Suprapubic skin (tissue), 4 donors: ENCODE measurements around the gene EP400. TPM values are rescaled to one million over a fixed set of nuclear protein-coding genes. Genes with fewer than 3 reads are reported as not detected.

Source experiments
- DNase-seq, 2 donors: peaks; one replicate each; pipeline ENCODE4 v3.0.0-alpha.2; 2019; ENCODE audit warnings: low spot score in 2 of 2
- H3K27ac ChIP-seq: fragments of 200-600 bp; sonication (generic); one replicate; pipeline ENCODE4 v1.5.1; 2019
- H3K27me3 ChIP-seq: fragments of 200-600 bp; sonication (generic); one replicate; pipeline ENCODE4 v1.5.1; 2019
- H3K36me3 ChIP-seq: fragments of 200-600 bp; sonication (generic); one replicate; pipeline ENCODE4 v1.5.1; 2019
- H3K4me1 ChIP-seq: fragments of 200-600 bp; sonication (generic); one replicate; pipeline ENCODE4 v1.5.1; 2019
- H3K4me3 ChIP-seq: fragments of 200-600 bp; sonication (generic); one replicate; pipeline ENCODE4 v1.5.1; 2019; ENCODE audit warnings: mild to moderate bottlenecking
- H3K9me3 ChIP-seq: fragments of 200-600 bp; sonication (generic); one replicate; pipeline ENCODE4 v1.5.1; 2019
- EP300 ChIP-seq: sonication (generic); formaldehyde crosslinking; IDR thresholded peaks from one replicate; pipeline ENCODE4 v1.6.1; 2017; ENCODE audit warnings: antibody characterized with exemption
- POLR2A ChIP-seq, 2 donors: fragments of 450-650 bp; IDR thresholded peaks; one replicate each; pipeline ENCODE4 v1.6.1; 2017; ENCODE audit warnings: antibody characterized with exemption in 2 of 2, mild to moderate bottlenecking in 2 of 2, moderate library complexity in 2 of 2
- POLR2AphosphoS5 ChIP-seq, 3 donors: sonication (generic); formaldehyde crosslinking; IDR thresholded peaks; one replicate each; pipeline ENCODE4 v1.6.1; 2017; ENCODE audit warnings: antibody characterized with exemption in 3 of 3
- WGBS: methylation state at CpG from one replicate; pipeline ENCODE4 v1.1.5; 2018; 5-methylcytosine and 5-hydroxymethylcytosine counted together
- total RNA-seq, 4 donors: library from RNA; depleted of rRNA; stranded (reverse); fragments of >200 nt; gene quantifications; one replicate each; pipeline ENCODE4 v1.1.0, GENCODE V29; 2016
- TF ChIP-seq, protein P1 (sequence below), 2 donors: fragments of 200-600 bp in 1 of 2; fragments of 450-650 bp in 1 of 2; sonication (generic) in 1 of 2; IDR thresholded peaks; one replicate each; pipeline ENCODE4 v1.5.1; 2016 to 2019; ENCODE audit warnings: antibody characterized with exemption in 2 of 2, mild to moderate bottlenecking in 1 of 2, moderate library complexity in 1 of 2

EP400 gene
- total RNA-seq, 4 donors from 2014 or later = 32.0 to 81.3 (median 40.1) TPM

DNA sequence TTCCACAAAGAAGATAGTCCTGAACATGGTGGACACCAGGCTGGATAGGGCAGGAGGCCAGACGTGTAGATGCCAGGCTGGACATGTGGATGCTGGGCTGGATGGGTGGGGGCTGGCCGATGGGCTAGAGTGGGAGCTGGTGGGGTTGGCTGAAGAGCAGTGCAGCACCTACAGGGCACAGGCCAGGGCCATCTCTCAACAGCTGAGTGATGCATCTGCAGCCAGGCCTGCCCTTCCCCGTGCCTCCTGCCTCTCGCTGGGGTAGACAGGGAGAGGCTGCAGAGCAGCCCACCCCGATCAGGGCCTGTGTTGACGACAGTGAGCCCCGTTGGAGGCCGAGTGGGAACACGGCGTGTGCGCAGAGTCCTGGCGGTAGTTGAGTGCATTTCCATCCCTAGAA, 39.3 kb downstream of the EP400 start:
- Histone ChIP-seq H3K4me3 (no peak overlapping the region), H3K36me3 (peaks cover 98% of the 10 kb centered on the region), H3K27me3 (no peaks in the 10 kb centered on the region), H3K4me1 (no peaks in the 10 kb centered on the region), H3K9me3 (no peaks in the 10 kb centered on the region), H3K27ac (no peak overlapping the region)
- DNase-seq = peak in 1 of 2 donors; percentile 57
- WGBS = 85% methylated on average over 12 of the region's 12 CpGs
- TF ChIP-seq EP300 (no peak), POLR2AphosphoS5 (IDR thresholded peaks at IDR 0.05) (no peak), POLR2A (IDR thresholded peaks at IDR 0.05) (no peak)
- TF ChIP-seq, protein P1, sequence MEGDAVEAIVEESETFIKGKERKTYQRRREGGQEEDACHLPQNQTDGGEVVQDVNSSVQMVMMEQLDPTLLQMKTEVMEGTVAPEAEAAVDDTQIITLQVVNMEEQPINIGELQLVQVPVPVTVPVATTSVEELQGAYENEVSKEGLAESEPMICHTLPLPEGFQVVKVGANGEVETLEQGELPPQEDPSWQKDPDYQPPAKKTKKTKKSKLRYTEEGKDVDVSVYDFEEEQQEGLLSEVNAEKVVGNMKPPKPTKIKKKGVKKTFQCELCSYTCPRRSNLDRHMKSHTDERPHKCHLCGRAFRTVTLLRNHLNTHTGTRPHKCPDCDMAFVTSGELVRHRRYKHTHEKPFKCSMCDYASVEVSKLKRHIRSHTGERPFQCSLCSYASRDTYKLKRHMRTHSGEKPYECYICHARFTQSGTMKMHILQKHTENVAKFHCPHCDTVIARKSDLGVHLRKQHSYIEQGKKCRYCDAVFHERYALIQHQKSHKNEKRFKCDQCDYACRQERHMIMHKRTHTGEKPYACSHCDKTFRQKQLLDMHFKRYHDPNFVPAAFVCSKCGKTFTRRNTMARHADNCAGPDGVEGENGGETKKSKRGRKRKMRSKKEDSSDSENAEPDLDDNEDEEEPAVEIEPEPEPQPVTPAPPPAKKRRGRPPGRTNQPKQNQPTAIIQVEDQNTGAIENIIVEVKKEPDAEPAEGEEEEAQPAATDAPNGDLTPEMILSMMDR (IDR thresholded peaks at IDR 0.05) = no peak

DNA sequence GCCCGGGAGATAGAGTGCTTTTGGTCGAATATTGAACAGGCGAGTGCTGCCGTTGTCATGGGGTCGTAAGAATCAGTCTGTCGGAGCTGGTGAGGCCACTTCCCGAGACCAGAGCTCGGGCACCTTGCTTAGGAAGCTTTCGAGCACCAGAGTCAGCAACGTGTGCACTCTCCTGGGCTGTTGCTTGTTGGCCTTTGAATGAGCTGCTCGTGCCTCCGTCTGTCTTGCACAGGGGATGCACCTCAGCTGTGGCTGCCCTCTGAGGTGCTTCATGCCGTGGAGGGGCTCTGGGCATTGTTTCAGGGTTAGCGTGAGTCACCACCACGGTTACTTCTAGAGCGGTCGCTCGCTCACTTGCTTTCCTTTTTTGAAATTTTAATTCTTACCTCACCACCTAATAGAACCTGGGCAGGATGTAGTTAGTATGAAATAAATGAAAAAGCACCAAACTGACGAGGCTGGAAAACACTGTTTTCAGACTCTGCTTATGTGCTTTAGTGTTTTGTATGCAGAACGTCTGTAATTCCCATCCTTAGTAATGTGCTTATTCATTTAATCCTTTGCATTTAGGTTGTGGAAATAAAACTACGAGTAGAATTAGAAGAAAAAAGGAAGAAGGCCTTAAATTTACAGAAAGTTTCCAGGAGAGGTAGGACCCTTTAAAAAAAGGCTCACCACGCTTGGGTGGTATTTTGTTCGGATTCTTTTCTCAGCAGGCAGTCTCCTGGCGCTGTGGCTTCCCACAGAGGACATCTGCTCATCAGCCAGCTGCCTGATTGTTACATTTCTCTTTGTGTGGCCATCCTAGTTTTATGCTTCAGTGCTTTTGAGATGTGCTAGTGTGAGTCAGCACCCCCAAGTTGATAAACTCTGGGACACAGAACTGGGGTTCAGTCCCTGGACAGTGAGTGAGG, 40.6 kb downstream of the EP400 start:
- Histone ChIP-seq H3K27ac (no peak overlapping the region), H3K9me3 (no peaks in the 10 kb centered on the region), H3K27me3 (no peaks in the 10 kb centered on the region), H3K4me3 (no peak overlapping the region), H3K36me3 (peaks cover 98% of the 10 kb centered on the region), H3K4me1 (no peaks in the 10 kb centered on the region)
- TF ChIP-seq POLR2A (IDR thresholded peaks at IDR 0.05) (no peak), EP300 (no peak), POLR2AphosphoS5 (IDR thresholded peaks at IDR 0.05) (no peak)
- TF ChIP-seq, protein P1 (IDR thresholded peaks at IDR 0.05) = no peak
- peak in 1 of 2 donors; percentile 35 for DNase-seq
- WGBS = 86% methylated on average over 24 of the region's 24 CpGs

DNA sequence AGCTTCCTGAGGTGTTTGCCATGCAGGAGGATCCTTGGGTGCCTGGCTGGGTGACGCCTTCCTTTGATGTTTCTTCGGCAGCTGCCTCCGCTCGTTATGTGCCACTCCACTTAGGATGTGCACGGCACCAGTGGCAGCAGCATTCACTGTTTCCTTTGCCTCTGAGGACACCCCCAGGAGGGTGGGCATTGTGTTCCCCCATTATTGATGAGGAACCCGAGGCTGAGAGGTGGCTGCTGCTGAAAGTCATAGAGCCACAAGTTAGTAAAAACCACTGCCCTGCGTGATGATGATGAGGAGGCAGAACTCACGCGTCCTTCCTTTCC, 41.2 kb downstream of the EP400 start:
- H3K36me3 ChIP-seq = peaks cover 94% of the 10 kb centered on the region
- H3K4me3 ChIP-seq = no peak overlapping the region
- H3K4me1 ChIP-seq = no peaks in the 10 kb centered on the region
- TF ChIP-seq, protein P1 (IDR thresholded peaks at IDR 0.05) = no peak
- TF ChIP-seq EP300 = no peak
- TF ChIP-seq POLR2A (IDR thresholded peaks at IDR 0.05) = no peak
- no peak for TF ChIP-seq POLR2AphosphoS5 (IDR thresholded peaks at IDR 0.05)
- H3K27me3 ChIP-seq = no peaks in the 10 kb centered on the region
- DNase-seq = peak in 1 of 2 donors; percentile 58
- WGBS = 82% methylated on average over 9 of the region's 9 CpGs
- H3K27ac ChIP-seq = no peak overlapping the region
- H3K9me3 ChIP-seq = no peaks in the 10 kb centered on the region

DNA sequence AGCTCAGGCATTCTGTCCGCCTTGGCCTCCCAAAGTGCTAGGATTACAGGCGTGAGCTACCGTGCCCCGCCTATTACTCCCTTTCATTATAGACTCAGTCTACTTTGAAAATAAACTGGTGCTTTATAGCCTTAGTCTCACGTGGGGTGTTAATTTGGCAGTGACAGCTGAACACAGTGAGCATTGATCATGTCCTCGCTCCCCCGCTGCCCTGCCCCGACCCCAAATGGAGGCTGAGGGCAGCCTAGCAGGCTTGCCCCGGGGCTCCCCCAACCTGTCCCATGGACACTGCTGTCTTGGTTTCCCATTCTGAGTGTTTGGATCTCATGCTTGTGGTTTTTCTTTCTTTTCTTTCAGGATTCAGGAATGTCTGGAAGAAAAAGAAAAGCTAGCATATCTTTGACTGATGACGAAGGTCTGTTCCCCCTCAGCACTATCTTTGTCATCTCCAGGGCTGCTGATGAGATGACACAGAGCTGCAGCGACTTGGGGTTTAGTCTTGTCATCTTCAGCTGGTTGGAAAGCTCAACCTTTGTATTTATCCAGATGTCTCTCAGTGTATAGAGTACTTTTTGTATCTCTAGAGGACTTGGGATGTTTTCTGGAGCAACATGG, 42.2 kb downstream of the EP400 start:
- Histone ChIP-seq H3K27me3 (no peaks in the 10 kb centered on the region), H3K27ac (no peak overlapping the region), H3K36me3 (peaks cover 94% of the 10 kb centered on the region), H3K4me1 (no peaks in the 10 kb centered on the region), H3K9me3 (no peaks in the 10 kb centered on the region), H3K4me3 (no peak overlapping the region)
- DNase-seq = peak in 1 of 2 donors; percentile 20
- 93% methylated on average over 11 of the region's 11 CpGs for WGBS
- no peak for TF ChIP-seq POLR2A (IDR thresholded peaks at IDR 0.05)
- no peak for TF ChIP-seq EP300
- TF ChIP-seq, protein P1 (IDR thresholded peaks at IDR 0.05) = no peak
- TF ChIP-seq POLR2AphosphoS5 (IDR thresholded peaks at IDR 0.05) = no peak

DNA sequence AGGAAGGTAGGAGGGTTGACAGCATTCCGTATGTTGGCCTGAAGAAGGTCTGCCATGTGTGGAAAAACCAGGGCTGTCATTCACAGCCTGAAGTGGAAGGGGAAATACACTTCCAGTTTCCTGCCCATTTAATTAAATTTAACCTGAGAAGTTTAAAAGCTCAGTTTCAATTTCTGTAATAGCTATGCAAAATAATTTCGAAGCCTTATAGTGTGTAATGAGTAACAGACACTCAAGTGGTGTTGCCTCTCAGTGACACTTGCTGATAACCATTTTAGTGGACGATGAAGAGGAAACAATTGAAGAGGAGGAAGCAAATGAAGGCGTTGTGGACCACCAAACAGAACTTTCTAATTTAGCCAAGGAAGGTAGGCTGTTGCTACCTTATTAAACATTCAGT, 44.8 kb downstream of the EP400 start:
- Histone ChIP-seq H3K27me3 (no peaks in the 10 kb centered on the region), H3K9me3 (no peaks in the 10 kb centered on the region), H3K4me1 (no peaks in the 10 kb centered on the region), H3K27ac (no peak overlapping the region), H3K36me3 (peaks cover 78% of the 10 kb centered on the region), H3K4me3 (no peak overlapping the region)
- no peak for DNase-seq
- TF ChIP-seq, protein P1 (IDR thresholded peaks at IDR 0.05) = no peak
- WGBS = 95% methylated on average over 4 of the region's 4 CpGs
